GM23248 (cell line): ENCODE measurements around the gene CTNNB1.

Source experiments
- EZH2 ChIP-seq: fragments of 200-600 bp; sonication (generic); IDR thresholded peaks from 2 replicates; pipeline ENCODE4 v1.6.1; 2018; ENCODE audit warnings: antibody characterized with exemption, mild to moderate bottlenecking; ENCODE audit not compliant: insufficient read depth, poor library complexity, severe bottlenecking
- EZH2phosphoT487 ChIP-seq: fragments of 200-600 bp; sonication (generic); IDR thresholded peaks from 2 replicates; pipeline ENCODE4 v1.6.1; 2018; ENCODE audit warnings: antibody characterized with exemption, moderate library complexity, mild to moderate bottlenecking, low read depth; ENCODE audit not compliant: insufficient read depth

- no peak for TF ChIP-seq EZH2
- no peak for TF ChIP-seq EZH2phosphoT487
Observed at GRCh38 chr3:41155834-41156233, 43.5 kb upstream of the CTNNB1 start.
